ENCODE results near the gene RELN.

RELN gene

GRCh38 chr7:103714376-103714927, 275.0 kb downstream of the RELN start:
- no peak overlapping the region for H3K27ac ChIP-seq
- DNase-seq (ENCODE audit: low spot score): no peak
- no peak for TF ChIP-seq CTCF (conservative IDR thresholded peaks at IDR 0.05; ENCODE audit: low read depth)
- ChIA-PET POLR2A (ENCODE audit: low non-redundant PET) (no interaction called here), CTCF (no interaction called here)

- ChIA-PET POLR2A (ENCODE audit: low non-redundant PET) (no interaction called here), CTCF (no interaction called here)
- no peak for DNase-seq (ENCODE audit: low spot score)
- TF ChIP-seq CTCF (conservative IDR thresholded peaks at IDR 0.05; ENCODE audit: low read depth): no peak
- no peak overlapping the region for H3K27ac ChIP-seq
These were observed 276.3 kb downstream of the RELN start for GRCh38 chr7:103712991-103713778.

GRCh38 chr7:103711413-103711812, 278.0 kb downstream of the RELN start:
- DNase-seq (ENCODE audit: low spot score): no peak
- no peak overlapping the region for H3K27ac ChIP-seq
- POLR2A ChIA-PET (ENCODE audit: low non-redundant PET): no interaction called here
- CTCF ChIA-PET: interaction anchor here (0.7 kb wide), 1 partner anchor 1203 kb away, joined by 7 read pairs; no protein-coding TSS in a partner anchor
- no peak for TF ChIP-seq CTCF (conservative IDR thresholded peaks at IDR 0.05; ENCODE audit: low read depth)

GRCh38 chr7:103710247-103710646, 279.2 kb downstream of the RELN start:
- ChIA-PET POLR2A (ENCODE audit: low non-redundant PET) (no interaction called here), CTCF (interaction anchor here (0.7 kb wide), 1 partner anchor 1307 kb away, joined by 5 read pairs; no protein-coding TSS in a partner anchor)
- TF ChIP-seq CTCF (conservative IDR thresholded peaks at IDR 0.05; ENCODE audit: low read depth): no peak
- DNase-seq (ENCODE audit: low spot score): no peak
- H3K27ac ChIP-seq: no peak overlapping the region

- POLR2A ChIA-PET (ENCODE audit: low non-redundant PET): no interaction called here
- no peak overlapping the region for H3K27ac ChIP-seq
- TF ChIP-seq CTCF (conservative IDR thresholded peaks at IDR 0.05; ENCODE audit: low read depth): no peak
- CTCF ChIA-PET: no interaction called here
- no peak for DNase-seq (ENCODE audit: low spot score)
These were observed 282.7 kb downstream of the RELN start for GRCh38 chr7:103706805-103707204.

- no peak overlapping the region for H3K27ac ChIP-seq
- no peak for TF ChIP-seq CTCF (conservative IDR thresholded peaks at IDR 0.05; ENCODE audit: low read depth)
- no peak for DNase-seq (ENCODE audit: low spot score)
- ChIA-PET POLR2A (ENCODE audit: low non-redundant PET) (no interaction called here), CTCF (no interaction called here)
These were observed 283.9 kb downstream of the RELN start for GRCh38 chr7:103705542-103705941.

All from RWPE1 (cell line).